ENCODE measurements around the gene SUV39H1.

Gene SUV39H1

DNA sequence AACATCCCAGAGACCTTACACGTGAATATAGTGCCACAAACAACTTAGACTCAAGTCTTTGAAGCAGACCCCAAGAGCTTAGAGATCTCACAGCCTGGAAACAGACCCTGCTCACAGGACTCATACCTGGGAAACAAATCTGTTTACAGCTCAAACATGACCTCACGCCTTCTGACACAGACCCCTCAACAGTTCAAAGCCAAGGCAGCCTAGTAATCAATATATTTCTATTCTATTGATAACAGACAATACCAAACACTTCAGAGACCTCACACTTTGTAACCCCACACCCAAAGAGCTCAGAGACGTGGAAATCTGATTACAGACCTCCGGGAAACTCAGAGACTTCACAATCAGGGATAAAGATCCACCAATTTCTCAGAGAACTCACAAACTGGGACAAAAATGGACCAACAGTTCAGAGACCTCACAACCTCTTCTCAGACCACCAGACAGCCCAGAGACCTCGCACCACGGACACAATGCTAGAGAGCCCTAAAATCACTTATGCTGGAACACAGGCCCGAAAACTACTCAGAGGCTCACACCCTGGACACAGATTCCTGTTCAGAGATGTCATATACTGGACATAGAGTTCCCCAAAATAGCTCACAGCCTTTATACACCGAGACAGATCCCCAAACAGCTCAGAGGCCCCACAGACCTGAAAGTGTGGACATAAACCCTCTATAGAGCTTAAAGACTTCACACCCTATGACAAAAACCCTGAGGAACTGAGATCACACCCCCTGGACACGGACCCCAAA lies 14.8 kb downstream of the SUV39H1 start:
- Histone ChIP-seq H3K4me3 (ENCODE audit: low read depth in 1 of 2, low read length in 2 of 2) (no peak overlapping the region), H3K9me3 (ENCODE audit: control insufficient read depth in 1 of 2, low read length in 2 of 2) (no peaks in the 10 kb centered on the region), H3K36me3 (ENCODE audit: control insufficient read depth in 1 of 2, insufficient read depth in 2 of 2, low read length in 2 of 2) (no peaks in the 10 kb centered on the region), H3K9ac (ENCODE audit: low read depth in 1 of 2, low read length in 2 of 2) (no peak overlapping the region), H3K27ac (ENCODE audit: low read depth, low read length) (no peak overlapping the region), H3K4me1 (ENCODE audit: control insufficient read depth in 1 of 2, insufficient read depth in 2 of 2, low read length in 2 of 2) (peaks cover 4 to 7% of the 10 kb centered on the region in 2 donors), H3K27me3 (ENCODE audit: control insufficient read depth in 1 of 2, insufficient read depth in 2 of 2, low read length in 2 of 2) (no peaks in the 10 kb centered on the region)

GRCh38 chrX:48711929-48712505 lies 15.5 kb downstream of the SUV39H1 start:
- Histone ChIP-seq H3K9me3 (ENCODE audit: control insufficient read depth in 1 of 2, low read length in 2 of 2) (no peaks in the 10 kb centered on the region), H3K4me3 (ENCODE audit: low read depth in 1 of 2, low read length in 2 of 2) (no peak overlapping the region), H3K27me3 (ENCODE audit: control insufficient read depth in 1 of 2, insufficient read depth in 2 of 2, low read length in 2 of 2) (no peaks in the 10 kb centered on the region), H3K36me3 (ENCODE audit: control insufficient read depth in 1 of 2, insufficient read depth in 2 of 2, low read length in 2 of 2) (no peaks in the 10 kb centered on the region), H3K4me1 (ENCODE audit: control insufficient read depth in 1 of 2, insufficient read depth in 2 of 2, low read length in 2 of 2) (peaks cover 4 to 7% of the 10 kb centered on the region in 2 donors), H3K9ac (ENCODE audit: low read depth in 1 of 2, low read length in 2 of 2) (no peak overlapping the region), H3K27ac (ENCODE audit: low read depth, low read length) (no peak overlapping the region)

- peaks cover 4 to 7% of the 10 kb centered on the region in 2 donors for H3K4me1 ChIP-seq (ENCODE audit: control insufficient read depth in 1 of 2, insufficient read depth in 2 of 2, low read length in 2 of 2)
- H3K36me3 ChIP-seq (ENCODE audit: control insufficient read depth in 1 of 2, insufficient read depth in 2 of 2, low read length in 2 of 2): no peaks in the 10 kb centered on the region
- no peaks in the 10 kb centered on the region for H3K9me3 ChIP-seq (ENCODE audit: control insufficient read depth in 1 of 2, low read length in 2 of 2)
- no peaks in the 10 kb centered on the region for H3K27me3 ChIP-seq (ENCODE audit: control insufficient read depth in 1 of 2, insufficient read depth in 2 of 2, low read length in 2 of 2)
- no peak overlapping the region for H3K27ac ChIP-seq (ENCODE audit: low read depth, low read length)
- no peak overlapping the region for H3K9ac ChIP-seq (ENCODE audit: low read depth in 1 of 2, low read length in 2 of 2)
- no peak overlapping the region for H3K4me3 ChIP-seq (ENCODE audit: low read depth in 1 of 2, low read length in 2 of 2)
Observed at GRCh38 chrX:48713847-48714246, 17.3 kb downstream of the SUV39H1 start.

- Histone ChIP-seq H3K27ac (ENCODE audit: low read depth, low read length) (no peak overlapping the region), H3K4me3 (ENCODE audit: low read depth in 1 of 2, low read length in 2 of 2) (no peak overlapping the region), H3K9ac (ENCODE audit: low read depth in 1 of 2, low read length in 2 of 2) (no peak overlapping the region), H3K9me3 (ENCODE audit: control insufficient read depth in 1 of 2, low read length in 2 of 2) (no peaks in the 10 kb centered on the region), H3K4me1 (ENCODE audit: control insufficient read depth in 1 of 2, insufficient read depth in 2 of 2, low read length in 2 of 2) (peaks cover 4 to 7% of the 10 kb centered on the region in 2 donors), H3K36me3 (ENCODE audit: control insufficient read depth in 1 of 2, insufficient read depth in 2 of 2, low read length in 2 of 2) (no peaks in the 10 kb centered on the region), H3K27me3 (ENCODE audit: control insufficient read depth in 1 of 2, insufficient read depth in 2 of 2, low read length in 2 of 2) (no peaks in the 10 kb centered on the region)
Observed at GRCh38 chrX:48714573-48714972, 18.0 kb downstream of the SUV39H1 start.

- H3K27ac ChIP-seq (ENCODE audit: low read depth, low read length): no peak overlapping the region
- peaks cover 4 to 7% of the 10 kb centered on the region in 2 donors for H3K4me1 ChIP-seq (ENCODE audit: control insufficient read depth in 1 of 2, insufficient read depth in 2 of 2, low read length in 2 of 2)
- no peak overlapping the region for H3K9ac ChIP-seq (ENCODE audit: low read depth in 1 of 2, low read length in 2 of 2)
- no peaks in the 10 kb centered on the region for H3K9me3 ChIP-seq (ENCODE audit: control insufficient read depth in 1 of 2, low read length in 2 of 2)
- H3K27me3 ChIP-seq (ENCODE audit: control insufficient read depth in 1 of 2, insufficient read depth in 2 of 2, low read length in 2 of 2): no peaks in the 10 kb centered on the region
- H3K36me3 ChIP-seq (ENCODE audit: control insufficient read depth in 1 of 2, insufficient read depth in 2 of 2, low read length in 2 of 2): no peaks in the 10 kb centered on the region
- H3K4me3 ChIP-seq (ENCODE audit: low read depth in 1 of 2, low read length in 2 of 2): no peak overlapping the region
Observed at GRCh38 chrX:48715072-48715471, 18.5 kb downstream of the SUV39H1 start.

DNA sequence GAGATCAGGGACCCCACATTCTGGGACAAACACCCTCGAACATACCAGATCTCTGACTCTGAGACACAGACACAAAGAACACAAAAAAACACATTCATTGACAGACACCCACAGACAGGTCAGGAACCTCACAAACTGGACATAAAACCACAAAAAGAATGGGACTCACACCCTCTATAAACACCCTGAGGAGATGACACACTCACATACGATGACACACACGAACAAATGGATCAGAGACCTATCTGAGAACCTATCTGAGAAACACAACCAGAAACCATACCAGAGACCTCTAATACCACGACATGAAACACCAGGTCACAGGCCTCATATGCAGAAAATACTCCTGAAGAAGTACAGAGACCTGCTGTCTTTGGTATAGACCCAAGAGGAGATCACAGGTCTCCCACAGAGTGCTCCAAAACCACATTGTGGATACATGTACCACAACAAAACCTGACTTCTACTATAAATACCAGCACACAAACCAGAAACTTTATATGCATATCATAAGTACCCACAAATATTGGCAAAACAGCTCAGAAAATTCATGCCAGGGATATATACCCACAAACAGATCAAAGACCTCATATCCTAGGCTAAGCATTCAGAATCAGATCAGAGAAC lies 19.5 kb downstream of the SUV39H1 start:
- Histone ChIP-seq H3K4me3 (ENCODE audit: low read depth in 1 of 2, low read length in 2 of 2) (no peak overlapping the region), H3K27me3 (ENCODE audit: control insufficient read depth in 1 of 2, insufficient read depth in 2 of 2, low read length in 2 of 2) (no peaks in the 10 kb centered on the region), H3K9me3 (ENCODE audit: control insufficient read depth in 1 of 2, low read length in 2 of 2) (no peaks in the 10 kb centered on the region), H3K4me1 (ENCODE audit: control insufficient read depth in 1 of 2, insufficient read depth in 2 of 2, low read length in 2 of 2) (peaks cover 4 to 7% of the 10 kb centered on the region in 2 donors), H3K9ac (ENCODE audit: low read depth in 1 of 2, low read length in 2 of 2) (no peak overlapping the region), H3K27ac (ENCODE audit: low read depth, low read length) (no peak overlapping the region), H3K36me3 (ENCODE audit: control insufficient read depth in 1 of 2, insufficient read depth in 2 of 2, low read length in 2 of 2) (no peaks in the 10 kb centered on the region)

DNA sequence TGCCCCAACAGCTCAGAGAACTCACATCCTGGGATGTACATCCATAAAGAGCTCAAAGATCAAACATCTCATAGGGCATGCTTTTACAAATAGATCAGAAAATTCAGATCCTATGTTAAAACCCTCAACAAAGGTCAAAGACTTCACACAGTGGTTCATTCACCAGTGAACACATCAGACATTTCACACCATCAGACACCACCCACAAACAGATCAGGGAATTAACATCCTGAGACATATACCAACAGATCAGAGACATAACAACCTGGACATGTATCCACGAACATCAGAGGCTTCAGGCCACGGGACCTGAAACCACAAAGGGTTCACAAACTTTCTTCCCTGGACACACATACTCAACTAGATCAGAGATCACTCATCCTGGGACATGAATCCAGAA lies 23.4 kb downstream of the SUV39H1 start:
- H3K4me3 ChIP-seq (ENCODE audit: low read depth in 1 of 2, low read length in 2 of 2): no peak overlapping the region
- H3K27ac ChIP-seq (ENCODE audit: low read depth, low read length): no peak overlapping the region
- H3K4me1 ChIP-seq (ENCODE audit: control insufficient read depth in 1 of 2, insufficient read depth in 2 of 2, low read length in 2 of 2): no peaks in the 10 kb centered on the region

GRCh38 chrX:48720577-48721250 lies 24.2 kb downstream of the SUV39H1 start:
- Histone ChIP-seq H3K4me3 (ENCODE audit: low read depth in 1 of 2, low read length in 2 of 2) (no peak overlapping the region), H3K27me3 (ENCODE audit: control insufficient read depth in 1 of 2, insufficient read depth in 2 of 2, low read length in 2 of 2) (no peaks in the 10 kb centered on the region), H3K9me3 (ENCODE audit: control insufficient read depth in 1 of 2, low read length in 2 of 2) (no peaks in the 10 kb centered on the region), H3K4me1 (ENCODE audit: control insufficient read depth in 1 of 2, insufficient read depth in 2 of 2, low read length in 2 of 2) (no peaks in the 10 kb centered on the region), H3K9ac (ENCODE audit: low read depth in 1 of 2, low read length in 2 of 2) (no peak overlapping the region), H3K27ac (ENCODE audit: low read depth, low read length) (no peak overlapping the region), H3K36me3 (ENCODE audit: control insufficient read depth in 1 of 2, insufficient read depth in 2 of 2, low read length in 2 of 2) (no peaks in the 10 kb centered on the region)

More for the DNA sequence above, 23.4 kb downstream of the SUV39H1 start:
- Histone ChIP-seq H3K9ac (ENCODE audit: low read depth in 1 of 2, low read length in 2 of 2) (no peak overlapping the region), H3K36me3 (ENCODE audit: control insufficient read depth in 1 of 2, insufficient read depth in 2 of 2, low read length in 2 of 2) (no peaks in the 10 kb centered on the region), H3K9me3 (ENCODE audit: control insufficient read depth in 1 of 2, low read length in 2 of 2) (no peaks in the 10 kb centered on the region), H3K27me3 (ENCODE audit: control insufficient read depth in 1 of 2, insufficient read depth in 2 of 2, low read length in 2 of 2) (no peaks in the 10 kb centered on the region)

GRCh38 chrX:48721916-48722315 lies 25.4 kb downstream of the SUV39H1 start:
- H3K27ac ChIP-seq (ENCODE audit: low read depth, low read length): no peak overlapping the region

DNA sequence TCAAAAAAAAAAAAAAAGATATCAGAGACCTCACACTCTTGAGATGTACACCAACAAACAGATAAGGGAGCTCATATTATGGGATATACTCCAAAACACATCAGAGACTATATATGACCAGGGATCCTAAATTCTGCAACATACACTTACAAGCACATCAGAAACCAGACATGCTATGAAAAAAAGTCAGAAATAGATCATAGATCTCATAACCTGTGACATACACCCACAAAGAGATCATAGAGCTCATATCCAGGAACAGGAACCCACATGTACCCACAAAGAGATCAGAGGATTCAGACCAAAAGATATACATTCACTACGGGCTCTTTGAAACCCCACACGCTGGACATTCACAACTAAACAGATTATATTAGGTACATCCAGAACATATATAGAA lies 30.1 kb downstream of the SUV39H1 start:
- Histone ChIP-seq H3K27me3 (ENCODE audit: control insufficient read depth in 1 of 2, insufficient read depth in 2 of 2, low read length in 2 of 2) (no peaks in the 10 kb centered on the region), H3K4me3 (ENCODE audit: low read depth in 1 of 2, low read length in 2 of 2) (no peak overlapping the region), H3K9me3 (ENCODE audit: control insufficient read depth in 1 of 2, low read length in 2 of 2) (no peaks in the 10 kb centered on the region), H3K36me3 (ENCODE audit: control insufficient read depth in 1 of 2, insufficient read depth in 2 of 2, low read length in 2 of 2) (no peaks in the 10 kb centered on the region), H3K27ac (ENCODE audit: low read depth, low read length) (no peak overlapping the region), H3K4me1 (ENCODE audit: control insufficient read depth in 1 of 2, insufficient read depth in 2 of 2, low read length in 2 of 2) (no peaks in the 10 kb centered on the region), H3K9ac (ENCODE audit: low read depth in 1 of 2, low read length in 2 of 2) (no peak overlapping the region)

More at GRCh38 chrX:48721916-48722315, 25.4 kb downstream of the SUV39H1 start:
- no peak overlapping the region for H3K9ac ChIP-seq (ENCODE audit: low read depth in 1 of 2, low read length in 2 of 2)
- H3K9me3 ChIP-seq (ENCODE audit: control insufficient read depth in 1 of 2, low read length in 2 of 2): no peaks in the 10 kb centered on the region
- no peak overlapping the region for H3K4me3 ChIP-seq (ENCODE audit: low read depth in 1 of 2, low read length in 2 of 2)
- no peaks in the 10 kb centered on the region for H3K27me3 ChIP-seq (ENCODE audit: control insufficient read depth in 1 of 2, insufficient read depth in 2 of 2, low read length in 2 of 2)
- no peaks in the 10 kb centered on the region for H3K4me1 ChIP-seq (ENCODE audit: control insufficient read depth in 1 of 2, insufficient read depth in 2 of 2, low read length in 2 of 2)
- H3K36me3 ChIP-seq (ENCODE audit: control insufficient read depth in 1 of 2, insufficient read depth in 2 of 2, low read length in 2 of 2): no peaks in the 10 kb centered on the region
